ENCODE measurements around the gene CFAP251. TPM values are rescaled to one million over a fixed set of nuclear protein-coding genes. Genes with fewer than 3 reads are reported as not detected.

CFAP251 gene
- total and polyA plus RNA-seq, 12 donors, result 0.52 to 4.6 (median 1.5) TPM

GRCh38 chr12:121892673-121893561, 25.5 kb upstream of the CFAP251 start:
- Histone ChIP-seq H3K27ac (no peak overlapping the region), H3K4me3 (no peak overlapping the region), H3K9me3 (no peaks in the 10 kb centered on the region), H3K27me3 (no peaks in the 10 kb centered on the region), H3K4me1 (peaks cover 8 to 33% (median 28%) of the 10 kb centered on the region in 9 donors), H3K36me3 (peaks cover 0 to 66% (median 25%) of the 10 kb centered on the region in 9 donors)
- no peak for ATAC-seq
- 88 to 89% methylated on average over 13 of the region's 13 CpGs for WGBS, 2 donors
- no peak for TF ChIP-seq CTCF (IDR thresholded peaks at IDR 0.05)
- intact Hi-C loops (cut with DNase I), result loop anchor here in 3 of 10 donors (10.0 kb wide), 2 partner anchors 78 to 198 kb away; no protein-coding TSS in a partner anchor
- DNase-seq, result no peak

GRCh38 chr12:121893961-121894460, 24.4 kb upstream of the CFAP251 start:
- peaks cover 0 to 77% (median 30%) of the 10 kb centered on the region in 9 donors for H3K36me3 ChIP-seq
- intact Hi-C loops (cut with DNase I), result loop anchor here in 3 of 10 donors (10.0 kb wide), 2 partner anchors 79 to 199 kb away; no protein-coding TSS in a partner anchor
- ATAC-seq (no peak), DNase-seq (no peak)
- no peak overlapping the region for H3K27ac ChIP-seq
- peaks cover 8 to 29% (median 25%) of the 10 kb centered on the region in 9 donors for H3K4me1 ChIP-seq
- no peak for TF ChIP-seq CTCF (IDR thresholded peaks at IDR 0.05)
- no peak overlapping the region for H3K4me3 ChIP-seq
- H3K9me3 ChIP-seq, result no peaks in the 10 kb centered on the region
- 39 to 55% methylated on average over 1 of the region's 1 CpG for WGBS, 2 donors
- no peaks in the 10 kb centered on the region for H3K27me3 ChIP-seq

GRCh38 chr12:121894633-121895032, 23.8 kb upstream of the CFAP251 start:
- Histone ChIP-seq H3K9me3 (no peaks in the 10 kb centered on the region), H3K4me1 (peaks cover 6 to 23% (median 19%) of the 10 kb centered on the region in 9 donors), H3K27me3 (no peaks in the 10 kb centered on the region), H3K27ac (no peak overlapping the region), H3K36me3 (peaks cover 0 to 83% (median 35%) of the 10 kb centered on the region in 9 donors), H3K4me3 (no peak overlapping the region)
- TF ChIP-seq CTCF (IDR thresholded peaks at IDR 0.05), result peak in 2 of 9 donors; percentile 8 to 25
- DNase-seq, result no peak
- intact Hi-C loops (cut with DNase I), result loop anchor here in 3 of 10 donors (10.0 kb wide), 2 partner anchors 80 to 200 kb away; no protein-coding TSS in a partner anchor
- WGBS, 2 donors, result 57 to 67% methylated on average over 7 of the region's 7 CpGs
- ATAC-seq, result peak in 1 of 8 donors; percentile 37

- DNase-seq (no peak), ATAC-seq (no peak)
- 89 to 94% methylated on average over 5 of the region's 5 CpGs for WGBS, 2 donors
- intact Hi-C loops (cut with DNase I), result loop anchor here in 3 of 10 donors (10.0 kb wide), 2 partner anchors 83 to 203 kb away; no protein-coding TSS in a partner anchor
- no peak overlapping the region for H3K27ac ChIP-seq
- TF ChIP-seq CTCF (IDR thresholded peaks at IDR 0.05), result no peak
- peaks cover 0 to 11% (median under 1%) of the 10 kb centered on the region in 9 donors for H3K4me1 ChIP-seq
- H3K27me3 ChIP-seq, result no peaks in the 10 kb centered on the region
- H3K9me3 ChIP-seq, result no peaks in the 10 kb centered on the region
- H3K36me3 ChIP-seq, result peaks cover 0 to 96% (median 69%) of the 10 kb centered on the region in 9 donors
- no peak overlapping the region for H3K4me3 ChIP-seq
Observed at GRCh38 chr12:121898287-121898686, 20.1 kb upstream of the CFAP251 start.

Data from heart right ventricle (tissue), 16 donors.